ENCODE measurements around the gene SEMA3E.

GRCh38 chr7:83478616-83479015 is 170.3 kb downstream of the SEMA3E start:
- TF ChIP-seq POLR2A (IDR thresholded peaks at IDR 0.05) (no peak), CTCF (IDR thresholded peaks at IDR 0.05) (no peak)

Measured in thyroid gland (tissue), 4 donors.